ENCODE results near the gene FOXN3. TPM values are rescaled to one million over a fixed set of nuclear protein-coding genes. Genes with fewer than 3 reads are reported as not detected.

Gene FOXN3
- total and polyA plus RNA-seq, 10 of the 15 experiments (the other 5 are each of a cell fraction or from before 2014, with no cell fraction given), result 4.5 to 68.9 (median 29.7) TPM

- DNase-seq (ENCODE audit: low read depth, low spot score) (no peak), ATAC-seq (no peak), FAIRE-seq (no peak)
- no peak overlapping the region for H3K4me2 ChIP-seq (ENCODE audit: control insufficient read depth, insufficient read depth)
- no peaks in the 10 kb centered on the region for H4K20me1 ChIP-seq (ENCODE audit: control insufficient read depth, insufficient read depth)
- no peaks in the 10 kb centered on the region for H3K27me3 ChIP-seq (replicated peaks in 1 of 2; ENCODE audit: control insufficient read depth in 2 of 2, insufficient read depth in 2 of 2, low read length in 1 of 2)
- TF ChIP-seq, protein P1, sequence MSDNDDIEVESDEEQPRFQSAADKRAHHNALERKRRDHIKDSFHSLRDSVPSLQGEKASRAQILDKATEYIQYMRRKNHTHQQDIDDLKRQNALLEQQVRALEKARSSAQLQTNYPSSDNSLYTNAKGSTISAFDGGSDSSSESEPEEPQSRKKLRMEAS (IDR thresholded peaks at IDR 0.05; ENCODE audit: low read depth, low read length), result no peak
- no peak for TF ChIP-seq CTCF (IDR thresholded peaks at IDR 0.05 in 2 of 3, conservative IDR thresholded peaks at IDR 0.05 in 1 of 3; ENCODE audit: control insufficient read depth in 2 of 3, extremely low read depth in 1 of 3, insufficient read depth in 1 of 3, low read depth in 3 of 3, low read length in 3 of 3)
- TF ChIP-seq KAT2A (conservative IDR thresholded peaks at IDR 0.05; ENCODE audit: control insufficient read depth, low read depth, low read length), result no peak
- TF ChIP-seq ASH2L (IDR thresholded peaks at IDR 0.05; ENCODE audit: borderline replicate concordance, low read depth), result no peak
- no peak for TF ChIP-seq FOS (IDR thresholded peaks at IDR 0.05; ENCODE audit: borderline replicate concordance, extremely low read depth, insufficient read length)
- TF ChIP-seq DPF2 (IDR thresholded peaks at IDR 0.05), result no peak
- peaks cover 0 to 2% of the 10 kb centered on the region in 2 experiments; a peak in 2 of 4 replicates for H3K36me3 ChIP-seq (ENCODE audit: control insufficient read depth in 2 of 2, insufficient read depth in 2 of 2, low read length in 1 of 2)
- ChIA-PET SMC1A (ENCODE audit: uncharacterized antibody, unreplicated experiment) (no interaction called here), POLR2A (no interaction called here), CTCF (interaction anchor here (0.6 to 1.2 kb wide), 3 partner anchors 101 to 392 kb away, joined by 3 to 4 read pairs (median 3); no protein-coding TSS in a partner anchor), RAD21 (ENCODE audit: unreplicated experiment) (interaction anchor here (0.6 kb wide), 1 partner anchor 982 kb away, joined by 3 read pairs; no protein-coding TSS in a partner anchor)
- BruUV-seq (replicated peaks), result no TSS peak
- WGBS (ENCODE audit: insufficient coverage, insufficient replicate concordance, low lambda C conversion rate, missing lambda C conversion rate), result 98% methylated on average over 2 of the region's 2 CpGs
- no peak overlapping the region for H2AFZ ChIP-seq (ENCODE audit: control insufficient read depth, low read depth, low read length)
- intact Hi-C loops (cut with micrococcal nuclease; ENCODE audit: unreplicated experiment) (loop anchor here (10.0 kb wide), 3 partner anchors 164 to 444 kb away; no protein-coding TSS in a partner anchor), in situ Hi-C loops (cut with MboI) (no loop called here)
- no peak overlapping the region for H3K4me3 ChIP-seq
- H3K27ac ChIP-seq (ENCODE audit: control insufficient read depth, insufficient read depth), result no peak overlapping the region
- H3K9ac ChIP-seq (ENCODE audit: control insufficient read depth, insufficient read depth, low read length), result no peak overlapping the region
- H3K9me3 ChIP-seq (replicated peaks; ENCODE audit: control insufficient read depth, insufficient read depth, low read length), result peaks cover 4% of the 10 kb centered on the region; the same call in 2 of the 3 replicates
- peaks cover 3% of the 10 kb centered on the region; the same call in 1 of the 2 replicates for H3K4me1 ChIP-seq (ENCODE audit: control insufficient read depth, insufficient read depth, low read length)
- H3K79me2 ChIP-seq (ENCODE audit: control insufficient read depth, insufficient read depth, low read length), result no peaks in the 10 kb centered on the region; the same call in 1 of the 2 replicates
Measured at GRCh38 chr14:89171168-89171567, 245.9 kb downstream of the FOXN3 start.
